ENCODE results near the gene CRYBB2.

CRYBB2 gene

GRCh38 chr22:25174888-25175411 is 44.5 kb upstream of the CRYBB2 start:
- no peaks in the 10 kb centered on the region for H3K4me1 ChIP-seq (ENCODE audit: control insufficient read depth, insufficient read depth, low read depth, low read length)
- H2AFZ ChIP-seq (ENCODE audit: low read depth, low read length), result no peak overlapping the region
- no peak overlapping the region for H3K18ac ChIP-seq (ENCODE audit: low read depth in 1 of 2, low read length in 2 of 2)
- H2AK5ac ChIP-seq (ENCODE audit: low read length, severe bottlenecking), result no peak overlapping the region
- H3K9me3 ChIP-seq (ENCODE audit: control insufficient read depth, low read length), result peaks cover 7% of the 10 kb centered on the region
- H3K4me3 ChIP-seq (ENCODE audit: insufficient read depth in 1 of 2, low read depth in 1 of 2, low read length in 2 of 2), result no peak overlapping the region
- H4K8ac ChIP-seq (ENCODE audit: low read length), result no peak overlapping the region
- no peak overlapping the region for H2BK120ac ChIP-seq (ENCODE audit: low read depth, low read length)
- no peak overlapping the region for H3K4ac ChIP-seq (ENCODE audit: low read depth in 1 of 2, low read length in 2 of 2)
- H3K36me3 ChIP-seq (ENCODE audit: control insufficient read depth in 1 of 2, insufficient read depth in 2 of 2, low read depth in 1 of 2, low read length in 2 of 2), result peaks cover 20 to 22% of the 10 kb centered on the region in 2 experiments
- no peak overlapping the region for H3K23ac ChIP-seq (ENCODE audit: low read length in 2 of 2)
- H3K4me2 ChIP-seq (ENCODE audit: low read length, poor library complexity, severe bottlenecking), result no peak overlapping the region
- no peak overlapping the region for H2BK12ac ChIP-seq (ENCODE audit: low read length in 2 of 2)
- no peak overlapping the region for H4K91ac ChIP-seq (ENCODE audit: low read length)
- no peak overlapping the region for H3K9ac ChIP-seq (ENCODE audit: low read length)
- no peak overlapping the region for H2BK15ac ChIP-seq (ENCODE audit: low read depth, poor library complexity, severe bottlenecking)
- H3K79me1 ChIP-seq (replicated peaks; ENCODE audit: low read length, poor library complexity, severe bottlenecking), result no peaks in the 10 kb centered on the region
- H3K27ac ChIP-seq (ENCODE audit: low read length, poor library complexity, severe bottlenecking), result no peak overlapping the region
- H3K14ac ChIP-seq (ENCODE audit: low read length in 2 of 2), result no peak overlapping the region
- no peaks in the 10 kb centered on the region for H3K27me3 ChIP-seq (ENCODE audit: control insufficient read depth in 1 of 2, insufficient read depth in 1 of 2, low read length in 2 of 2)
- no peak overlapping the region for H2BK5ac ChIP-seq (ENCODE audit: low read depth, low read length, poor library complexity, severe bottlenecking)
- DNase-seq, result no peak
- WGBS, result 80% methylated on average over 6 of the region's 6 CpGs

GRCh38 chr22:25176175-25176574 is 43.3 kb upstream of the CRYBB2 start:
- no peak overlapping the region for H2BK12ac ChIP-seq (ENCODE audit: low read length in 2 of 2)
- no peak overlapping the region for H4K8ac ChIP-seq (ENCODE audit: low read length)
- H3K9me3 ChIP-seq (ENCODE audit: control insufficient read depth, low read length), result peaks cover 15% of the 10 kb centered on the region
- no peak overlapping the region for H3K14ac ChIP-seq (ENCODE audit: low read length in 2 of 2)
- H2BK120ac ChIP-seq (ENCODE audit: low read depth, low read length), result no peak overlapping the region
- no peak overlapping the region for H4K91ac ChIP-seq (ENCODE audit: low read length)
- no peak overlapping the region for H3K4me3 ChIP-seq (ENCODE audit: insufficient read depth in 1 of 2, low read depth in 1 of 2, low read length in 2 of 2)
- no peak overlapping the region for H3K4ac ChIP-seq (ENCODE audit: low read depth in 1 of 2, low read length in 2 of 2)
- H3K4me1 ChIP-seq (ENCODE audit: control insufficient read depth, insufficient read depth, low read depth, low read length), result no peaks in the 10 kb centered on the region
- no peak overlapping the region for H2BK5ac ChIP-seq (ENCODE audit: low read depth, low read length, poor library complexity, severe bottlenecking)
- no peak for DNase-seq
- H3K4me2 ChIP-seq (ENCODE audit: low read length, poor library complexity, severe bottlenecking), result no peak overlapping the region
- H3K23ac ChIP-seq (ENCODE audit: low read length in 2 of 2), result no peak overlapping the region
- no peaks in the 10 kb centered on the region for H3K27me3 ChIP-seq (ENCODE audit: control insufficient read depth in 1 of 2, insufficient read depth in 1 of 2, low read length in 2 of 2)
- 96% methylated on average over 5 of the region's 6 CpGs for WGBS
- no peak overlapping the region for H3K9ac ChIP-seq (ENCODE audit: low read length)
- no peak overlapping the region for H2AK5ac ChIP-seq (ENCODE audit: low read length, severe bottlenecking)
- H2BK15ac ChIP-seq (ENCODE audit: low read depth, poor library complexity, severe bottlenecking), result no peak overlapping the region
- peaks cover 20 to 22% of the 10 kb centered on the region in 2 experiments for H3K36me3 ChIP-seq (ENCODE audit: control insufficient read depth in 1 of 2, insufficient read depth in 2 of 2, low read depth in 1 of 2, low read length in 2 of 2)
- H3K18ac ChIP-seq (ENCODE audit: low read depth in 1 of 2, low read length in 2 of 2), result no peak overlapping the region
- H2AFZ ChIP-seq (ENCODE audit: low read depth, low read length), result no peak overlapping the region
- H3K79me1 ChIP-seq (replicated peaks; ENCODE audit: low read length, poor library complexity, severe bottlenecking), result no peaks in the 10 kb centered on the region
- H3K27ac ChIP-seq (ENCODE audit: low read length, poor library complexity, severe bottlenecking), result no peak overlapping the region

- peaks cover 15% of the 10 kb centered on the region for H3K9me3 ChIP-seq (ENCODE audit: control insufficient read depth, low read length)
- H2AK5ac ChIP-seq (ENCODE audit: low read length, severe bottlenecking), result no peak overlapping the region
- no peak overlapping the region for H3K23ac ChIP-seq (ENCODE audit: low read length in 2 of 2)
- H3K27me3 ChIP-seq (ENCODE audit: control insufficient read depth in 1 of 2, insufficient read depth in 1 of 2, low read length in 2 of 2), result no peaks in the 10 kb centered on the region
- no peak overlapping the region for H2BK15ac ChIP-seq (ENCODE audit: low read depth, poor library complexity, severe bottlenecking)
- no peak overlapping the region for H2BK5ac ChIP-seq (ENCODE audit: low read depth, low read length, poor library complexity, severe bottlenecking)
- no peak overlapping the region for H2BK12ac ChIP-seq (ENCODE audit: low read length in 2 of 2)
- H3K14ac ChIP-seq (ENCODE audit: low read length in 2 of 2), result no peak overlapping the region
- H2BK120ac ChIP-seq (ENCODE audit: low read depth, low read length), result no peak overlapping the region
- peaks cover 20 to 22% of the 10 kb centered on the region in 2 experiments for H3K36me3 ChIP-seq (ENCODE audit: control insufficient read depth in 1 of 2, insufficient read depth in 2 of 2, low read depth in 1 of 2, low read length in 2 of 2)
- H3K9ac ChIP-seq (ENCODE audit: low read length), result no peak overlapping the region
- H3K4ac ChIP-seq (ENCODE audit: low read depth in 1 of 2, low read length in 2 of 2), result no peak overlapping the region
- H2AFZ ChIP-seq (ENCODE audit: low read depth, low read length), result no peak overlapping the region
- no peak overlapping the region for H3K4me2 ChIP-seq (ENCODE audit: low read length, poor library complexity, severe bottlenecking)
- H3K4me1 ChIP-seq (ENCODE audit: control insufficient read depth, insufficient read depth, low read depth, low read length), result no peaks in the 10 kb centered on the region
- H3K27ac ChIP-seq (ENCODE audit: low read length, poor library complexity, severe bottlenecking), result no peak overlapping the region
- H3K4me3 ChIP-seq (ENCODE audit: insufficient read depth in 1 of 2, low read depth in 1 of 2, low read length in 2 of 2), result no peak overlapping the region
- no peak overlapping the region for H4K8ac ChIP-seq (ENCODE audit: low read length)
- no peaks in the 10 kb centered on the region for H3K79me1 ChIP-seq (replicated peaks; ENCODE audit: low read length, poor library complexity, severe bottlenecking)
- no peak overlapping the region for H3K18ac ChIP-seq (ENCODE audit: low read depth in 1 of 2, low read length in 2 of 2)
- no peak overlapping the region for H4K91ac ChIP-seq (ENCODE audit: low read length)
- no CpG with 5 or more reads among the region's 3 CpGs for WGBS
- DNase-seq, result no peak
Observed at GRCh38 chr22:25176799-25177198, 42.6 kb upstream of the CRYBB2 start.

- Histone ChIP-seq H2BK5ac (ENCODE audit: low read depth, low read length, poor library complexity, severe bottlenecking) (no peak overlapping the region), H3K4ac (ENCODE audit: low read depth in 1 of 2, low read length in 2 of 2) (no peak overlapping the region), H2AK5ac (ENCODE audit: low read length, severe bottlenecking) (no peak overlapping the region), H3K27me3 (ENCODE audit: control insufficient read depth in 1 of 2, insufficient read depth in 1 of 2, low read length in 2 of 2) (no peaks in the 10 kb centered on the region), H3K36me3 (ENCODE audit: control insufficient read depth in 1 of 2, insufficient read depth in 2 of 2, low read depth in 1 of 2, low read length in 2 of 2) (peaks cover 20 to 22% of the 10 kb centered on the region in 2 experiments), H2AFZ (ENCODE audit: low read depth, low read length) (no peak overlapping the region), H3K27ac (ENCODE audit: low read length, poor library complexity, severe bottlenecking) (no peak overlapping the region), H3K4me2 (ENCODE audit: low read length, poor library complexity, severe bottlenecking) (no peak overlapping the region), H4K8ac (ENCODE audit: low read length) (no peak overlapping the region), H2BK15ac (ENCODE audit: low read depth, poor library complexity, severe bottlenecking) (no peak overlapping the region), H3K4me1 (ENCODE audit: control insufficient read depth, insufficient read depth, low read depth, low read length) (no peaks in the 10 kb centered on the region), H4K91ac (ENCODE audit: low read length) (no peak overlapping the region), H3K23ac (ENCODE audit: low read length in 2 of 2) (no peak overlapping the region), H2BK12ac (ENCODE audit: low read length in 2 of 2) (no peak overlapping the region), H3K14ac (ENCODE audit: low read length in 2 of 2) (no peak overlapping the region), H3K18ac (ENCODE audit: low read depth in 1 of 2, low read length in 2 of 2) (no peak overlapping the region), H3K79me1 (replicated peaks; ENCODE audit: low read length, poor library complexity, severe bottlenecking) (no peaks in the 10 kb centered on the region), H3K9ac (ENCODE audit: low read length) (no peak overlapping the region), H3K4me3 (ENCODE audit: insufficient read depth in 1 of 2, low read depth in 1 of 2, low read length in 2 of 2) (no peak overlapping the region), H2BK120ac (ENCODE audit: low read depth, low read length) (no peak overlapping the region), H3K9me3 (ENCODE audit: control insufficient read depth, low read length) (peaks cover 15% of the 10 kb centered on the region)
- DNase-seq, result no peak
- 95% methylated on average over 12 of the region's 13 CpGs for WGBS
Observed at GRCh38 chr22:25177226-25177625, 42.2 kb upstream of the CRYBB2 start.
